NCI-H1092 (cell line): ENCODE data around the gene MAP7D2.

Experiments used
- DNase-seq: peaks from one replicate; lab custom pipeline; 2025; lab: John Stamatoyannopoulos, UW

Gene MAP7D2

DNA sequence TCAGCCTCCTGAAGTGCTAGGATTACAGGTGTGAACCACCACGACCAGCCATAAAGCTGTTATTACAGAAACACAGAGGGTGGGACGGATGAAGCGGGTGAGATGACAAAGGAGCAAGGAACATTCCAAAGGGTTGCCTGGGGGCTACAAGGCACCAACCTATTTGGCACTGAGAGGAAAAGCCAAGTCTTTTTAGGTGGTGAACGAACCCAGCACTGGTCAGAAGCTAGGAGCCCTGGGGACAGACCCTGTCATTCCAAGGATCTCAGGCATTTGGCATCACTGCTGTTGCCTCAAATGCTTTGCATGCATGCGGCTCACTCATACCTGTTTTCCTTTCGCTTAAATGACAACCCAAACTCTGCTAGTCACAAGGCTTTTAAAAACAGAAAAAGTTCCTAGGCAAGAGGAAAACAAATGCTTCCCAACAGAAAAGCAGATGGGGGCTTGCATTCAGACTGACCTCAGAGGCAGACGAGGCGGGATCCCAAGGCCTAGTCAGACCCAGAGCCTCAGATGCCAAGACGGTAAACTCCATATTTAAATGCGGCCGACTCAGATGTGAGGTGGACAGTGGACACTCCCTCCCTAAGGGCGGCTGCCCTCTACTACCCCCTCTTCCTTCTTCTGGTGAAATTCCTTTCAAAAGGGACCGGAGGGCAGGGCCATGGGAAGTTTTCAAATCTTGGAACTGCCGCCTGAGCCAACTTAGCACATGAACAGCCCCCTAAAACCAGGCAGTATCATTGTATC, 4.5 kb downstream of the MAP7D2 start:
- no peak for DNase-seq

DNA sequence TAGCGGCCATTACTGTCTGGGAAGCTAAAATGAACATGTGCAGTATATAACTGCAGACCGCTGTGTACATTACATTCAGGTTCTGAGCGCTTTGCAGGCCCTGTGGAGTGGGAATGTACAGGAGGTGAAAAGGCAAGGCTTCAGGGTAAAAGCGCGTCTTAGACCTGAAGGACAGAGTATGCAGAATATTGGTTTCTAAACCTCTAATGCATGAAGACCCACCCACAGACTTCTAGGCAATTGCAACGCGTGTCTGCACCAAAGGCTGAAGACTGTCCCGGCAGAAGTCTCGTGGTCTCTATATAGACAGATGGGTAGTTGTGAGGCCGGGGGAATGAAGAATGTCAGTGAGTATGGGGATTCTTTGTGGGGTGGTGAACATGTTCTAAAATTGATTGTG, 5.4 kb downstream of the MAP7D2 start:
- DNase-seq, result no peak

DNA sequence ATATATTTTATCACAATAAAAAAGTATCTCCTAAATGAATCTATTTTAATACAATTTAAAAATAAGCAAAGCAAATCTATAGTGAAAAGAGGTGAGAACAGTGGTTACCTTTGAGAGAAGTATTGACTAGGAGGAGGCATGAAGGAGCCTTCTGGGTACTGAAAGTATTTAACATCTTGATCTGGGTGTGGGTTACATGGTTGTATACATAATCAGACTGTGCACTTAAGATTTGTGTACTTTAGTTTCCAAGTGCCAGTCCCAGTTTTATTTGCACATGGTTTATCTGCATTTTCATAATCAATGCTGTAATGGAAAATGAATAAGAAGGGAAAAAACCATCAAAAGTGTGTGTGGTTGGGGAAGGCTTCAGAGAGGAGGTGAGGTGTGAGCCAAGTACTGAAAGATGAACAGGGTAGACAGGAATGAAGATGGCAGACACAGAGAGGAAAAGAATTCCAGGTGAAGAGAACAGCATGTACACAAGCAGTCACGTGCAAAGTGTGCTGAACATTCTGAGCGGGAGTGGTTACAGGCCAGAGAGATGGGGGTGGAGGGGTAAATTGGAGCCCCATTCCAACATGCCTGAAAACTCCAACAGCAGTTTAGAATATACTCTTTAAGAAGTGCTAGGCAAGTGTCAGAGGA, 14.6 kb downstream of the MAP7D2 start:
- DNase-seq, result no peak

DNA sequence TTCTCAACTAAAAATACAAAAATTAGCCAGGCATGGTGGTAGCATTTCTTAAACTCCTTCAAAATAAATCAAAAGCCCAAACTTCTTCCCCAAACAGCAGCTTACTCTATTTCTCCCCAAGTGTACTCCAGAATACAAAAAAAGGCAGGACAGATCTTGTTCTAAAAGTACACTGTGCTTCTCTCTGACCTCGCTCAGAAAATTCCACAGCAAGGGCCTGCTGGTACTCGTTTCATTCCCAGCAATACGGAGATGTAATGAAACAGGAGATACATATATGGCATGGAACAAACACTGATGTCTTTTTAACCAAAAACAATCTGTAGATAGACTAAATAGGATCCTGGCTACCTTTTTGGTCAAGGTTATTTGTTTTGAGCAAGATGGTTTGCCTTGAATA, 25.2 kb downstream of the MAP7D2 start:
- no peak for DNase-seq

DNA sequence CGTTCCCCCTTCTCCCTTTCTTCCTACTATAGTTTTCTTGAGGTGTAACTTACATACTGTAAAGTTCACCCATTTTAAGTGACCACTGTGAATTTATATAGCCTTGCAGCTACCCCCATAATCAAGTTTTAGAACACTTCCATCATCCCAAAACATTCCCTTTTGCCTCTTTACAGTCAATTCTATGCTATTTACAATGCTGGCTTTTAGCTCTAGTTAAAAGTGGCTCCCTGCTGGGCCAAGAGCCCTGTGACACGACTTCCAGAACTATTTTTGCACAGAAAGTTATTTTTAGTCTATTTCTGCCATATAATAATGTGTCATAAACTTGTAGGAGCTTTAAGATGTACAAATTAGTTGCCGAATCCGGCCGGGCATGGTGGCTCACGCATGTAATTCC, 26.9 kb downstream of the MAP7D2 start:
- no peak for DNase-seq

DNA sequence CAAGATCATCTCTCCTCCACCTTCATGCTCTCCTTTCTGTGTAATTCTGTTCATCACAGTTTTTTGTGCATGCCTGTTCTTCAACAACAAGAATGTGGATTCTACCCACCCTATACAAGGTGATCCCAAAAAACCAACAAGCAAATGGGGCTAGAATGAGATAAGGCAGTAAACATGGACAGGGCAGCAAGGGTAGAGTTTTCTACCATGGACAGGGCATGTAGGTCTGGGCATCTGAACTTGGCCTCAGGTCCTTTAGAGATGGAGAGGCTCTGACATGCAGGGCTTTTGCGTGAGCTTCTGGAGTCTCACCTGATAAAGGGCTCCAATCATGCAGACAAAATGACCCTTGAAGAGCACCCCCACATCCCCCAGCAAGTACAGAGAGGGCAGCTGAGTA, 36.4 kb downstream of the MAP7D2 start:
- DNase-seq, result no peak

DNA sequence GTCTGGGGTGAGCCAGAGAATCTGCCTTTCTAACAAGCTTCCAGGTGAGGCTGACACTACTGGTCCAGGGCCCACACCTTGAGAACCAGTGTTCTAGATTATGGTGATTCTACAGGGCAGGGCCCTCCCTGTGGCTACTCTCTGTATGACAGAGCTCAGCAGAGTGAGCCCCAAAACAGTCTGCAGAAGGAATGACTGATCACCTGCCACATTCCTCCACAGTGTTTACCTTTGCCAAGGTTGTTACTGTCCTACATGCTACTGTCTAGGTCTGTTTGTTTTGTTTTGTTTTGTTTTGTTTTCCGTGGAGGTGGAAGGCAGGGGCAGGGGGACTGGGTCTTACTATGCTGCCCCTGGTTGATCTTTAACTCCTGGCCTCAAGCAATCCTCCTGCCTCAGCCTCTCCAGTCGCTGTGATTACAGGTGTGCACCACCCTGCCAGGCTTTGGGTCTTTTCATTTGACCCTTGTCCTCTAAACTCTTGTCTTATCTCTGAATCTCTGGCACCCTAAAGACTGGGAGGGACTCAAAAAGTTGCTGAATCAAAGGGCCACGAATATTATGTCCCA, 45.1 kb downstream of the MAP7D2 start:
- DNase-seq, result no peak

DNA sequence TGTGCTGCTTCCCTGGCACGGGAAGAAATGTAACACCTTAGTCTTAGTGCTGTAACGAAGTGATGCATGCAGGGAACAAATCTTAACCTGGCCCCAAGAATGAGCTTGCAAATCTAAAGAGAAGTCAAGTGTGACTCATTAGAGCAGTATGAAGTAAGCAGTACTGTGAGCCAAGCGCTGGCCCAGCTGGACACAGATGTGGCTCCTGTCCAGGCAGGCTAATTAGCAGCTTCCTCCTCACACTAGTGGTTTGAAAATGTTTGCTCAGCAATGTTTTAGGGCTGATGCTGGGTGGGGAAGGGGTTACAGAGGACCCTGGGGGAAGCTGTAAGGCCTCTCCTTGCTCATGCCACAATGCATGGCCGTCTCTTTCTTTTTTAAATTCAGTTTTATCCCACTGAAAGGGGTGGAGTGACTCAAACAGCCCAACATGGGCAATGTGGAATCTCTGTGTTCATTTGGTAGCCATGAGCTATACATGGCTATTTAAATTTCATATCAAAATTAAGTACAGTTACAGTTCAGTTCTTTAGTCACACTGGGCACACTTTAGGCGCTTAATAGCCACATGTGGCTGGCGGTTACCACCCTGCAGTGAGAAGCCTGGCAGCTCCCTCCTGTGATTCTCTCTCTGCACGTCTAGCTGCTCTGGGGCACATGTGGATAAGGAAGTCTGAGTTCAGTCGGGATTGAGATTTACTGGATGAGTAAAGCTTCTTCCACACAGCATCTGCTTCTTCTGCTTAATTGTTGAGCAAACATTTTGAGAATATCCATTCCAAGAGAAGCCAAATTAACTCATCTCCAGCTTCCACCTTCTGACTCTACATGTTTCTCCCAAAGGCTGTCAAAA, 48.8 kb downstream of the MAP7D2 start:
- peak; percentile 77 for DNase-seq

DNA sequence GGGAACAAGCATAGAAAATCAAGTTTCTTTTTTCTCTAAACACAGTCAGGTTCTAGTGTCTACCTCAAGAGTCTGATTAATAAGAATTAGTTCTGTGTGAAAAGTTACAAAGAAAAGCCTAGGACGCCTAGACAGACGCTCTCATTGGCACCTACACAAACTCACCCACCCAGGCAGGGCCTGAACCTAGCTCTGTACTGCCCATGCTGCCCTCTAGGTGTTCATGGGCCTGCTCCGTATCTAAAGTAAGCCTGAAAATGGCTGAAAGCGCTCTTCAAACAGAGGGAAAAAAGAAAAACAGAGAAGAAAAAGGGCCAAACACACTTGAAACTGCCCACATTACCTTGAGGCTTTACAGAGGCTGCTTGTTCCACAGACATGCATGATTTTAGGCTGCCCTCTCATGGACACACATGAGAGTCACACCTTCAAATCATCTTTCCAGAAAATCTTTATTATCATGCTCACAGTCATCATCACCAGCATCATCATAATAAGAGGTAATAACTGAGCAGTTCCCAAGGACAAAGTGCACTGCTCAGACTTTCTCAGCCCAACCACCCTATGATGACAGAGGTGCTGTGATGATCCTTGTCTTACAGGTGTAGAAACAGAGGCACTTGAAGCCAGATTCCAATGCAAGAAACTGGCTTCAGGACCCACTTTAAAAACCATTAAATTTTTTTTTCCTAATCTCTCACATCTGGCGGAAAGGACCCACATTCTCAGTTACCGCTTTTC, 49.6 kb downstream of the MAP7D2 start:
- DNase-seq, result peak; percentile 8

DNA sequence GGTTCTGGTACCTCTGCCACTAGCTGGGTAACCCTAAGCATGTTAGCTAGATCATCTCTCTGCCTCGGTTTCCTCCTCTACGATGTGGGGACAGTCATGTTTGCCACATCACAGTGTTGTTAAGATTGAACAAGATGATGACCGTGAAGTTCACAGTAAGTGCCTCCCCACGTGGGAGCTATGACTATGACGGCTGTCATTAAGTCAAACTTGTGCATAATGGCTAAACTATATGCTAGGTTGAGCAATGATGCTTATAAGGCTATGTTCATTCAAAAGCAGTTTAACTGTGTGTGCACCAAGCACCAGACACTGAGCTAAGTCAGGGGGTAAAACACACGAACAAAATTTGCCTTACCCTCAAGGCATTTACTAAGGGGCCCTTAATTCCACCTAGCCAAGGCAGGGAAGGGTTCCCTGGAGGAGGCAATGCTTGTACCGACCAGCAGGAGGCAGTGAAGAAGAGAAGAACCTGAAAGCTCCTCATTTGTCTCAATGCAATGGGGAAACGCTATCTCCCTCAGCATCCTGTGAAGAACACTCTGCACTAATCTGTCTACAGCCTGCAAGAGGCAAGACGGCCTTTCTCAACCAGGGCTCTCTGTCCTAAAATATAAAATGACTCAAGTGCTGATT, 52.9 kb downstream of the MAP7D2 start:
- DNase-seq, result no peak

DNA sequence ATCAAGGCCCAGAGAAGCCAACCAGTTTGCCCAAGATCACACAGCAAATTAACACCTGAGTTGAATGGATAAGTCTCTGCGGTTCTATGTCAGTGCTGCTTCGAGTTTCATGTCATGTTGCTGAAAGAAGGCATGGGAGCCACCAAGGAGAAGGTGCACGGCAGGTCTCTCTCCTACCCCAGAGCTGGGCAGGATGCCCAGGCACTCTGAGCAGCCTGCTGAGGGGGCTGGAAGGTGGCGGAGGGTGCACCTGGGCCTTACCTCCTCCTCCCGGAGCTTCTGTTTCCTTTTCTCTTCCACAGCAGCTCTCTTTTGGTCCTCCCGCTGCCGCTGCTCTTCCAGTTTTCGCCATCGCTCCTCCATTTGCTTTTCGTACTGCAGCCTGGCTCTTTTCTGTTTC, 53.6 kb downstream of the MAP7D2 start:
- DNase-seq, result no peak

DNA sequence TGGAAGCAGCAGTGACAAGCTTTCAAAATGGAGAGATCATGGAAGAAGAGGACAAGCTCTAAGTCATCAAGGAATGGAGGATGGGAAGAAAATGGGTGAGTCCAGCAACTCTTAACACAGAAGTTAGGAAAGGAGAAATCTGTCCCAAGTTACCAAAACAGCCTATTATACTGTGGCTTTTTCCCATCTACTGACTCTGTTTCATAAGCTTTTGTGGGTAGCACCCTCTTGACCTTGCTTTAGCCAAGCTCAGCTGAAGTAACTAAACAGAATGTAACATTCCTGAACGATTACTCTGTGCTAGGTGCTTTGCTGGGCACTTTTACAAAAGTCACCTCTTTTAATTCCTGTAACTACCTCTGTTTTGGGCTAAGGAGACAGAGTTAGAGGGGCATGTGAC, 54.9 kb downstream of the MAP7D2 start:
- no peak for DNase-seq

DNA sequence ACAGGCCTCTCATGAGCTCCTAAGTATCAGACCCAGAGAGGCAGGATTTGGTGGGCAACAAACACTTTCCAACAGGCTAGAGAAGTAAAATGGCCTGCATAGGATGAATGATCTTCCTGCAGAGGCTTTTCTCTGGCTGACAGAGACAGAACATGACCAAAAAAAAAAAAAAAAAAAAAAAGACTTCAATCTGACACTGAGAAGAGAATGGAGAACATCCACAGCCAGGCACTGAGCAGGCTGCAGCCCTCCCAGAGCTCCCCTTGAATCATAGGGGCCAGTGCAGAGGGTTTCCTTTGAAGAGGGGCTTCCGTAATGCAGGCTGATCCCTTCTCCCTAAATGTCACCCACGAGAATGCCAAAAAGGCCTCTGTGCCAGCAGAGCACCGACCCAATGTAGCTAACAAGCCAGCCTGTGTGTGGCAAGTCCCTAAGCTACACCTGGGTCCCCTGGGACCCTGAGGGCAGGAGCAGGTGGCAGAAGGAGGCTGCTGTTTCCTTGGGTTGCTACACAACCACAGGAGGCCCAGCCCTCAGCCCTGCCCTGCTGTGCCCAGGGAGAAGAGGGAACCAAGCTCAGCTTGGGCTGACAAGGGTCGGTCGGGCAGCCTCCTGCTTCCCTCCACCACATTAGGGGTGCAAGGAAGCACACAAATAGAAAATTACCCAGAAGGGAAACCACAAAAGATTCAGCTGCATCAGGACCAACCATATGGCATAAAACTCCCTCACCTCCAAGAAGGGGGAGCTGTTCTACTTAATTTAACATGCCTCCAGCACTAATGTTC, 55.6 kb downstream of the MAP7D2 start:
- peak; percentile 16 for DNase-seq

DNA sequence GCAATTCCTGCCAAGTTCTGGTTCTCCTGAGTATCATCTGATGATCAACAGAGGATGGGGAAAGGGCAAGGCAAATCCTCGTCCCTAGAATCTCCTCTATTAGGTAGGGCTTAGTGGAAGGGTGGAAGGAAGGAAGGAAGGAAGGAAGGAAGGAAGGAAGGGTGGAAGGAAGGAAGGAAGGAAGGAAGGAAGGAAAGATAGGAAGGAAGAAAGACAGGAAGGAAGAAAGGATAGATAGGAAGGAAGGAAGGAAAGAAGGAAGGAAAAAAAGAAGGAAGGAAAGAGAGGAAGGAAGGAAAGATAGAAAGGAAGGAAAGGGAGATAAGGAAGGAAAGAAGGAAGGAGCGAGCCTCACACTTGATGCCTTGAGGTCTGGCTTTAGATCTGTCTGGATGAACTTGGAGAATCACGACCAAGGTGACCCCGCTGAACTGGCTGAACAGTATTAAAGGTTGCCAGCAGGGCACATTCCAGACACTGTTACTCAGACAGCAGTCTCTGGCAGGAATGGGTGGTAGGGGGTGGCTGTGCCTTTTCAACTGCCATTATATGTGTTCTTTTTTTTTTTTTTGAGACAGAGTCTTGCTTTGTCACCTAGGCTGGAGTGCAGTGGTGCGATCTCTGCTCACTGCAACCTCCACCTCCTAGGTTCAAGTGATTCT, 57.1 kb downstream of the MAP7D2 start:
- no peak for DNase-seq

DNA sequence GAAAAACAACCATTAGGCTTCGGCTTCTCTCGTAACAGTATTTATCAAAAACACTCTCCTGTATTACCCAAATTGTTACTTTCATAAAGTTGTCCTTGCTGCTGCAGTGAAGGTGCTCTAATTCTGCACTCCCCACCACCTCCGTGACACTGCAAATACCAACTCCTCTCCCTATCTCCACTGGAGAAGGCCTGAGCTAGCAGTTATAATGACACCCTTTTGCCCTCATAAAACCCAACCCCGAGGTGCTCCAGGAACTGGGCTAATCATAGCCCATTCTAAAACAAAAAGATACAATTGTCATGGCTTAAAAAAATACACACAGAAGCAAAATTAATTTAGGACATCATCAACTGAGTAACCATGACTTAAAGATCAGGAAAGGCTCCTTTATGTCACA, 59.2 kb downstream of the MAP7D2 start:
- no peak for DNase-seq

DNA sequence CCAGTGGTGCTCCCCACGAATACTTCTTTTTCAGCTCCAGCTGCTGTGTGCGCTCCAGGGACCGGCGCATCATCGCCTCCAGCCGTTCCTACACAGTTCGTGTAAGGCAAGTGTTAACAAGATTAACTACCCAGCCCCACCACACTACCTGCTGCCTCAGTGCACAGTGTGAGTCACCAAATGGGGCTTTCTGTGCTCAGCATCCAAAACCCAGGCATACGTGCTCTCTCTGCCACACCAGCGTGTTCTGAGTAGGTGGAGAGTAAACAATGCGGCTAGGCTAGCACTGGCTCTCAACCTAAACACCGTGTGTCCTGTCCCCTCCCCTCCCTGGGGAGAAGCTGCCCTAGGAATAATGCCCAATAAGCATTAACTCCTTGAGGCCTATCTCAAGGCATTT, 60.0 kb downstream of the MAP7D2 start:
- DNase-seq, result no peak

DNA sequence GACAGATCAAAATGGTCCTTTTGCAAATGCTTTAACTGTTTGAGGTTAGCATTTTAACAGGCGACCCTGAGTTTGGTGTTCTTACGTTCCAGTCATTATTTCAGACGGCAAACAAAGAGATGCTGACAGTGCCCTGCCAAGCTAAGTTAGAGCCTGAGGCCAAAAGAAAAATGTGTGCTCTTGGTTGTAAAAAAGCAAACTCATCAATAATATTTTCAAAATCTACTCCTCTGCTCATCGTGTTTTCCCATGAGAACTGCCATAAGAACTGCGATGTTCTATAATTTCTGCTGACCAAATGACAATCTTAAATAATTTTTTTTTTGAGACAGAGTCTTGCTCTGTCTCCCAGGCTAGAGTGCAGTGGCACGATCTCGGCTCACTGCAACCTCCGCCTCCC, 63.2 kb downstream of the MAP7D2 start:
- DNase-seq, result no peak

DNA sequence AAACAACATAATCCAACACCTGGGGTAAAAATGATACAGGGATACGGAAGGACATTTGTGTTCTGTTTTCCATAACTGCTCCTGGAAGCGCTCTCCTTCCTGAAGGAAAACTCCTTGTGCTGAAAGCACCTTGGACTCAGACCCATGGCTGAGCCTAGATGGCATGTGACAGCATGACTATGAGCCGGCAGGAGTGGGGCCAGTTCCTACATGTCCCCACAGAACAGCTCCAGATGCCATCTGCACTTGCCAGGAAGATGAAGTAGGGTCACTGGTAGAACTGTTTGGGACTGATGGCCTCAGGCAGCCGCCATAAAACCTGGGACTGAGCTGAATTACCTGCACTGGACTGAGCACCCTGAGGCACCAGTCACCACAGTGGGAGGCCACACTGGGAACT, 69.8 kb downstream of the MAP7D2 start:
- no peak for DNase-seq

DNA sequence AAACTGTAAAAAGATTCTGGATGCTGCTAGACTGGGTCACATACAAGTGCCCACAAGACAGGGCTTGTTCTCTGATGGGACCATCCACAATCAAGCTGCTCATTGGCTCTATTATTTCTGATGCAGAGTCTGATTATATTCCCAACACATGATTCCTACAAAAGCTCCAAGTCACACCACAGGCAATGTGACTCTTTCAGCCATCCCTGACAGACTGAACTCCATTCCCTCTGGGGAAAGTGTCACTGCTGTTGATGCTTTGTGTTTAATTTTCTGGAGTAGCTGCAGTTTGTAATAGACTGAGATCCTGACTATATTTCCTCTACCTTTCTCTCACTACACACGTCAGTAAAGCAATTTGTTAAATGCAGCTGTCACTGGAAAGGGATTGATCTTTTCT, 70.5 kb downstream of the MAP7D2 start:
- DNase-seq, result no peak

DNA sequence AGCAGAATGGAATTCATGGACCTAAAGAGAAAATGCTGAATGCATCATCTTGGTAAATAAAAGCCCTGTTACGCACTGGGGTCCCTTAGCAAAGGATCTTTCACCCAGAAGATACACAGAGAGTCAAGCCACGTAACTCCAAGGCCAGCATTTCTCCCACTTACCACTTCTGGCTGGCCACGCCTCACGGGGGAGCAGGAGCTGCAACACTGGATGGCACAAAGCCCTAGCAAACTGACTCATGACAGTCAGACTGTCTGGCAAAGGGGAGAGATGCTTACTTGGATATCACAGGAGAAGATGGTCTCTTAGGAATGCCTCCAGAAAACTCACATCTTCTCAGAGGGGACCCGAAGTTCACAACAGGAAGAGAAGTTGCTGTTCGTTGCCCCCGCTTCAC, 74.5 kb downstream of the MAP7D2 start:
- DNase-seq, result no peak
